HG03378 (cell line): Measurements from ENCODE around the gene MPP3.

Source experiments
- ATAC-seq: cut with Tn5 transposase; IDR thresholded peaks from one replicate; pipeline ENCODE4 v1.9.1; 2021; ENCODE audit warnings: mild to moderate bottlenecking, moderate library complexity; ENCODE audit not compliant: unreplicated experiment

Gene MPP3

DNA sequence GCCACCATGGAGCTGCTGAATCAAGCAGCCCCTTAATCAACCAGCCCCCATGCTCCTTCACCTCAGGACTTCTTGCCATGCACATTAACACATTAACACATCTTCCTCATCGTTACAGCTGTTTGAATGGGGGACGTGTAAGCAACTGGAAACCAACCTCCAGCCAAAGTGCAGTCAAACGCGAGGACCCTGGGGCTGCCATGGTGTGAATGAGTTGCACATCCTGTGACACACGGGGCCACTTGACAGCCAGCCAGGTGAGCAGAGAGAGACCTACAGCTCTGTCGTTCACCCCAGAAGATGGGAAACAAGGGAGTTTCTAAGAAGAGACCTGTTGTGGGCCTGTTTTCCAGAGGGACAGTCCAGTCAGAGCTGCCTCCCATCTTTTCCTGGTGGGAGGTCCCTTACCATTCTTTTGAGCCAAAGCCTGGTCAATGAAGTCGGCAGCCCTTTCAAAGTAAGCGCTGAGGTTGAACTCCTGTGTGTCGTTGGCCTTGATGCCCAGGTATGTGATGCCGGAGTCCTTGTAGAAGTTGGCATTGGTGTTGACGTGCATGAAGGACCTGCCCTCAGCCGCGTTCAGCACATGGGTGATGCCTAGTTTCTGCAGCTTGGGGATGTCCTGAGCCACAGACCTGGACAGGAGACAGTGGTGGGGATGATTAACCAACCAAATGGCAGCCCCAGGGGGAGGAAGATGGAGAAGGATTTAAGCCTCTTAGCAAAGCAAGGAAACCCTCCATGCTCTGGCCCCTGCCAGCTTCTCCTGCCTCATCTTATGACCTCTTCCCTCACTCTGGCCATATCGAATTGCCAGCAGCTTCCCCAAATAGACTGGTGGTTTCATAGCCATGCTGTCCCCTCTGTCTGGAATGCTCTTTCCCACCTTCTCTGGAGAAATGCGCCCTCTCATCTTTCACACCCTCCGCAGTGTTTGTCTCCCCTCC, 58.4 kb downstream of the MPP3 start:
- ATAC-seq: no peak

DNA sequence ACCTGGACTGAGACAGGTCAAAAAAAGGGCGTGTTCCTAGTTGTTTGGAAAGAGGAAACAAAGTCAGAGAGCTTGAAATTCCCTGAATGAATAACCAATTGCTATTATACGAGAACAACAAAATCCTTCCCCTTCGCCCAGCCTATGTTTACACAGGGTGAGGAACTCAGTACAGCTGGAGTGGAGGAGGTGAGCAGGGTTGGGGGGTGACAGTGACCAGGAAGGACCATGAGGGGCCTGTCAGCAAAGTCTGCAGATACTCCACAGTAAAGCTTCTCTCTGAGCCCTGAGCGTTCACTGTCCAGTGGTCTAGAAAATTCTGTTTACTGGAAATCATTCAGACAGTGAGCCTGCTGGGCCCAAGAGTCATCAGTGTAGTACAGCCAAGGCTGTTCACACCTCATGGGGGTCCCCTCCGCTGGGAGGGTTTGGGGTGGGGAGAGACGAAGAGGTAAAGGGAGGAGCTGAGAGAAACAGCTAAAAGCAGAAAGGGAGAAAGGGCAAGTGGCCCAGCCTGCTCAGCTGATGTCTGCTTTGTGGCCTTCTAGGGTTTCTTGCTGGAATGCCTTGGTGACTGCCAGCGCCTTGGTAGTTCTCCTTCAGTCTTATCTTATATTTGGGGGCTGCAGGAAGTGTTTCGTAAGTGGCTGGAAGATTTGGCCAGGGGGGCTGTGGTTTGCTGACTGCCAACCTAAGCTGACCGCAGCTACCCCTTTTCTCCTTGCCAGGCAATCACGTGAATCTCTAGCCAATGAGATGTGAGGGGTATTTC, 59.9 kb downstream of the MPP3 start:
- ATAC-seq: no peak

DNA sequence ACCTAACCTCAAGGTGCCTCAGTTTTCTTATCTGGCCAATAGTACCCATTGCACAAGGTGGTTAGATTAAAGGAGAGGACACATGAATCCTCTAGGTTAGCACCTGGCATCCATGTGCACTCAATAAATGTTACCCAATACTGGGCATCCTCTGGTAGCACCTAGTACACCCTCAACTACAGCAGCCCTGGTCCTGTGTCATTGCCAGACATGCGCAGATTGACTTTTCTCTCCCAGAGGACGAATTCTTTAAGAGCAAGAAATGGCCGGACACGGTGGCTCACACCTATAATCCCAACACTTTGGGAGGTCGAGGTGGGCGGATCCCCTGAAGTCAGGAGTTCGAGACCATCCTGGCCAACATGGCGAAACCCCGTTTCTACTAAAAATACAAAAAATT, 61.5 kb downstream of the MPP3 start:
- no peak for ATAC-seq

DNA sequence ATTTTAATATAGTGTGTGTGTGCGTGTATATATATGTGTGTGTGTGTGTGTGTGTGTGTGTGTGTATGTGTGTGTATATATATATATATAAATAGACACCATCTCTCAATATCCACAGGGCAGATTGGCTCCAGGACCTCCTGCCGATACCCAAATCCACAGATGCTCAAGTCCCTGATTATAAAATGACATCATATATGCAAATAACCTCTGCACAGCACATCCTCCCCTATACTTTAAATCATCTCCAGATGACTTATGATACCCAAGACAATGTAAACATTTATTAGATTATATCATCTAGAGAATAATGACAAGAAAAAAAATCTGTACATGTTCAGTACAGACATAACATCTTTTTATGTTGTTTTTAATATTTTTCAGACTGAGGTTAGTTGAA, 62.0 kb downstream of the MPP3 start:
- no peak for ATAC-seq

DNA sequence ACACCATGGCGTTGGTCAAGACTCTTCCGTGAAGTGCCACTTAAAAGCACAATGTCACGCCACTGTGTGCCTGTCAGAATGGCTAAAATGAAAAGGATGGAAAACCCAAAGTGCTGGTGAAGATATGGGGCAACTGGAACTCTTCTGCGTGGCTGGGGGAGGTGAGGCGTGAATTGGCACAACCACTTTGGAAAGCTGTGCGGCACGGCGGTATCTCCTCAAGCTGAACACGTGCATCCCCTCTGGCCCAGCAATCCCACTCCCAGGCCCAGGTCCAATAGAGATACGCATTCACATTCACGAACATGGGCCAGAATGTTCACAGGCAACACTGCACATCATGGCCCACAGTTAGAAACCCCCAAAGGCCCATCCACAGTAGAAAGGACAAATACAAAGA, 63.1 kb downstream of the MPP3 start:
- no peak for ATAC-seq

DNA sequence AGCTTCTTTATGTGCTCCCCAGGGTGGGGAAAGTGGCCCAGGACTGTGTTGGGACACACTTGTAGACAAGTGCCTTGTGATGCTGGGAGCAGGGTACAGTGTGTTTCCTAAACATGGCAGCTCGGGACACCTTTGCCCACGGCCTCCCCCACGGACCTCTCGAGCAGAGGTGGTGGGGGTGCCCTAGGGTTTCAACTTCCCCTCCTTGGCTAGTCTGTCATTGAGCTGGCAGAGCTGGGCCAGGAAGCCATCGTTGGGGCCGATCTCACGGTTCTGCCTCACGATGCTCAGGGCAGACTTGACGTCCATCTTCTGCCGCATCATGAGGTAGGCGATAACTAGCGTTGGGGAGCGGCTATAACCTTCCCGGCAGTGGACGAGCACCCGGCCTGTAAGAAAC, 63.5 kb downstream of the MPP3 start:
- ATAC-seq: no peak

DNA sequence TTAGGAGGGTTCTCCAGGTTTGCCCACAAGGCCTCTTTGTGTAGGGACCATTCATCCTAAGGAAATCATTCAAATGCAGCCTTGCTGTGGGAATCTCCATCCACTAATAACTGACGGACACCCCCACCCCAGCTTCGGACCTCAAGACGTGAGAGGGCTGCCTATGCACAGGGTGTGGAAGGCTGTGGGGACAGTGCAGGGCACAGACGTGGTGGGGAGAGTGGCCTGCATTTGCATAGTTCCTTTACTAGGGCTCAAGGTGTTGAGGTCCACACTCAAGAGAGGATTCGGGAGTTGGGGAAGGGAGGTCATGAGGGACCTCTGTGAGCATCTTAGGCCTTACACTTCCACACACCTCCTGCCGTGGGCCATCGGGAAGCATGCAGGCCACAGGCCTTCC, 64.0 kb downstream of the MPP3 start:
- ATAC-seq: no peak

DNA sequence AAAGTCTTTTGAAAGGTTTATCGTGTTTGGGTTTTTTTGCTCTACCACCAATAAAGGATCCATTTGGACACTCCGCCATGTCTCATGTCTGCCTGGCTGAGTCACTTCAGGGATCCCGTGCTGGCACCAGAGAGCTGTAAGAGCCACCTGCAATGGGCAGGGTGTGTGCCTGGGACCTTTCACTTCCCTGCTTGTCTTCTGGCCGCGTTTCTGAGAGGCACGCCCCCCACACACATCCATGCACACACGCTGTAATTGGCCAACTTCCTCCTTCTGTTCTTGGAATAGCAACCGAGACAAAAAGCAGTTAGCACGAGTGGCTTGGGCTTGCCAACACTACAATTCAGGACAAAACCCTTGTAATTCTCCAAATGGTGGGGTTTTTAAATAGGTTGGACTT, 64.6 kb downstream of the MPP3 start:
- ATAC-seq: no peak

DNA sequence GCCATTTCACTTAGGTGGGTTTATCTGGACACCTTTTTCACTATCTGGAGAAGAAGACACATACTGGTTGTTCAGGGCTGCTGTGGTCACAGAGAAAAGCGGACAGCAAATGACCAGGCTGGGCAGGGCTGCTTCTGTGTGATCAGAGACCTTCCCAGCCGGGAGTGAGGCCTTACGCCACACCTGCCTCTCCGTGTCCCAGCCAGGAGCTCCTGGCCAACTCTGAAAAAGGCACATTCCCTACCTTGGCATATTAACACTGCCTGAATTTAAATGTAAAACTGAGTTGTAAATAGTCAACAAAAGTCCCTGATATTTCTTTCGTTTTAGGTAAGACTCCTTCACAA, 65.3 kb downstream of the MPP3 start:
- no peak for ATAC-seq

DNA sequence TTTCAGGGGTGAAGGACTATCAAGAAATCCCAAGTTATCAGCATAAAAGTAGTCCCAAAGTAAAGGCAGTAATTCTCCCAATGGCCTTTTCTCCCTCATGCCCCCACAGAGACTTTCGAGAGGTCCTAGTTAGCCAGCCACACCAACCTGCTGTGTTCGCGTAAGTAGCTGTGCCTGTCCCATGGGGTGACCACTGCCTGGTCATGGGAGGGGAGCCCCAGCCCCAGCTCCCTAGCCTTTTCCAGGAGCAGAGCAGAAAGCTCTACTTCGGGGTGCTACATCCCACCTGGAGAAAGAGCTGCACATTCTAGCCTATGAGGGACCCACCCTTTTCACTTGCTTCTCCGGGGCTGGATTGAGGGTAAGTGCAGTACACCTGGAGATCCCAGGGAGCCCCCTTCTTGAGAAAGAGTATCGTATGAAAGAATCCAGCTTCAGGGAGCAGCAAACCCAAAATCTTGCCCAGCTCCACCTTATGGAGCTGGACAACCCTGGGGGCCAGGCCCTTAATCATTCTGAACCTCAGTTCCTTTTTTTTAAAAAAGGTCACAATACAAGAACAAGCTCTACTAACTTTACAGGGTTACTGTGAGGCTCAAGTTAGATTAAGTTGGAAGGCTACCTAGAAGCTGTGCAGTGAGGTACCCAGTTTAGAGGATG, 65.8 kb downstream of the MPP3 start:
- ATAC-seq: no peak

DNA sequence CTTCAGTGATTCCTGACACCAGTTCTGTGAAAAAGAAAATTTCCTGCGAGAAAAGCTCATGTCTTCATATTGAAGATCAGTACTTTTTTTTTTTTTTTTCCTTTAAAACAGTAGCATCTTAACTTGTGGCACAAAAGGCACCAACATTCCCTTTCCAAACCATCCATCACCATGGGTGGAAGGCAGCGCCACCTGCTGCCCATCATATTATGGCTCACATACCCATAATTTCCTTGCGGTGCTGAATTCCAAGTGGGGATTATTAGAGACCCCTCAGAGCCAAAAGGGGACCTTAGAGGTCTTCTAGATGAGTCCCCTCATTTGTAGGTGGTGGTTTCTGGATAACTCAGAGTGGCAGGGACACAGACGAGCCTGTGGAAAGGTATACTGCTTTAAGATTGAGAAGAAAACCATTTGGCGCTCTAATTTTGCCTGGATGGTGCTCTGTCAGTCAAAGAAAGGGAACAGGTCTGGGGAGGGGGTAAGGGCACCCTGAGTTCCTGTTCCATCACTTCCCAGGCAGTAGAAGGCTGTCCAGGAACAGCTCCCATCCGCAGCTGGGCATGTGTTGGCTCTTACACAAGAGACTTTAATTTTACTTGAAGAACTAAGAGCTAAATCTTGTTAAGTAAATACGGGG, 66.4 kb downstream of the MPP3 start:
- ATAC-seq: no peak

DNA sequence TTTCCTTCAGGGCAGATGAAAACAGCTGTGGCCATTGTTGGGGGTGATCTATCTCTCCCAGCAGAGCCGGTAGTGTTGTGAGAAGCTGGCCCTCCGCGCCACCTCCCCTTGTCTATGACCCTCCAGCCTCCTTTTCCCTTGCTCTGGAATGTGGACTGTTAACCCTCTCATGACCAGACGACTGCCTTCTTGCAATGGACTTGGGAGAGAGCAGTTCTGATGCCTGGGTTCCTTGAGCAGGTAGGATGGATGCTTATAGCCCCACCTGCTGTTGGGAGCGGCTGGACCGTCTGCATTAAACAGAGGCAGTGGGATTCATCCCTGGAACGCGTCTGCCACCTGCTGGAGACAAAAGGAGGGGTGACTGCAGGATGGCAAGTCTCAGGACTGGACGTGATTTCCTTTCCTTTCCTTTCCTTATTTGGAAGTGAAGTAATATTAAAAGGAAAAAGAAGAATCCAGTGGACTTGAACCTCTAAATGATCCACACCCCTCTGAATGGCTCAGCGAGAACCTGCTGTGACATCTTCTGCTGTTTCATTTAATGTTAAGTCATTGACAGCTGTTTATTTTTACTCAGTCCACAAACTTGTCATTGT, 72.6 kb downstream of the MPP3 start:
- peak; percentile 64 for ATAC-seq

DNA sequence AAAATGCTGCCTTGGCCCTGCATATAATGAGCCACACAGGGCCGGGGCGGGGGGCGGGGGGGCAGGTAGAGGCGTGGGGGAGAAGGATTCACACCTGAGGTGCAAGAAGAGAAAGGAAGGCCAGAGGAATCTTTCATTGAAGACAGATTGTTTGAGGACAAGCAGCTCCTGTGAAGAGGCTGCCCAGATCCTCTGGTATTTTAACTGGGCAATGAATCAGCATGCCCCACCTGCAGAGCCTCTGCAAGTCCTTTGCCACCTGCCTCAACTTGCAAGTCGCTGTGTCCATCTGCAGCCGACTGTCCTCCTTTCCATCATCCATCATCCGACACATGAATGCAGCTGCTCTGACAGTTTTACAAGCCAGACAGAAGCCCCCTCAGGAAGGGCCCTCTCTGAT, 73.1 kb downstream of the MPP3 start:
- no peak for ATAC-seq

DNA sequence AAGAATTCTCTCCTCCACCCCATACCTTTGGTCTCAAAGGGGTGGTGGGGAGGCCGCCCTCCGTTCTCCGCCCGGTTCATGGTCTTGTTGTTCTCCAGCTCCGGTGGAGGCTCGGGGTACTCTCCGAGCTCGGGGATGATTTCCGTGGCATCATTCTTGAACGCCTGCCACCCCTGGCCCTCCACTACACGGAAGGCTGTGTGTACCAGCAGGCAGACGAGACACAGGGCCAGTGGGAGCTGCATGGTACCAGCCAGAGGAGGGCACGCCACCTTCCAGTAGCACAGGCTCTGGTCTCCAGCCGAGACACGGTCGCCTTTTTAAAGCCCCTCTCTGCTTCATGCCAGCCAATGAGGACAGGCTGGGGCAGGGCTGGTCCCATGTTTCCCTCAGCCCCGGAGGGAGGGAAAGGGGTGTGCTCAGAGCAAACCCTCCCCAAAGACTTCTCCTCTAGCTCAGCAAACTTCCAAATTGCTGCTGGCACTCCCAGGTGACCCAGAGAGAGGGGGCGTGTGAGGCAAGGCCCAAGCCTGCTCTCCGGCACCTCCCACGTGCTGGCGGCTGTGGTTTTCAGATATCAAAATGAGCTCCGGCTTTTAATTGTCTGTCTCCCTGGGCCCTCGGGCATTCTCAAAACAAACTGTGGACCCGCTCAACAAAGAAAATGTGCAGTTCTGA, 74.3 kb downstream of the MPP3 start, which contains the start of gene SOST:
Gene SOST (minus strand): TSS at position 295 of the 678 bp plus-strand sequence. CDS start 50 bp downstream, at position 245.
- ATAC-seq: no peak

DNA sequence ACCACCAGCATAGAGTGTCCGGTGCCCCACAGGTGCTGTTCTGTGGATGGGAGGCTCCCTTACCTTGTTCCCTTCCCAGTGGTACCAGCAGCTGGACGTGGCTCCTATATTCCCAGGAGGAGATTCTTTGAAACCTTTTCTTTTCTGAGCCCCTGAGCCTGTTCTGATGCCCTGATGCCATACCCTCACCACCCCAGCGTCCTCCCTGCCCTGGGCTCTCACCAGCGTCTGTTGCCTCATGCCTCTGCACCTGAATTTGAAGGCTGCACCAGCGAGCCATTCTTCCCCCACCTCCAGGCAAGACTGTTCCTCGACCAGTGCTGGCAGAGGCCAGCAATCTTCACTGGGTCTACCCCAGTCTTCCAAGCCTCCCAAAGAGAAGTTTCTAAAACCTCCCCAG, 74.9 kb downstream of the MPP3 start:
- no peak for ATAC-seq

DNA sequence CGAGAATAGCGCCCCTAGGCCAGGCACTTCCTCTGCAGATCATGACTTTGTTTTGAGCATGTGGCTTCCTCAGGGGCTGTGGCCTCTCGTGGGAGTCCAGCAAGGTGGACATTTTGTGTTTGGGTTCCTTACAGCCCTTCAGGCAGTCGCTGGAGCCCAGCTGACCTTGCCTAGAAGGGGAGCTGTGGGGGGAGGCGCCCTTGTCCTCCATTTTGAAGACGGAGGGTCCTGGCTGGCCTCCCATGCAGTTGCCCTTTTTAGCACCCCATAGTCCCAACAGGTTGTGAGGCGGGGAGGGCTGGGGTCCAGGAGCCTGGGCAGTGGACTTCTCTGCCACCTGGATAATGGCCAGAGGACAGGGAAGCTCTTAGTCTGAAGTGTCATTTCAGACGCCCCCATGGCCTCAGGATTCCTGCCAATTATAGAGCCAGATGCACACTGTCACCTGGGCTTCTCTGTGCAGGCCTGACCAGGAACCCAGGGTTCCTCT, 75.7 kb downstream of the MPP3 start:
- no peak for ATAC-seq

DNA sequence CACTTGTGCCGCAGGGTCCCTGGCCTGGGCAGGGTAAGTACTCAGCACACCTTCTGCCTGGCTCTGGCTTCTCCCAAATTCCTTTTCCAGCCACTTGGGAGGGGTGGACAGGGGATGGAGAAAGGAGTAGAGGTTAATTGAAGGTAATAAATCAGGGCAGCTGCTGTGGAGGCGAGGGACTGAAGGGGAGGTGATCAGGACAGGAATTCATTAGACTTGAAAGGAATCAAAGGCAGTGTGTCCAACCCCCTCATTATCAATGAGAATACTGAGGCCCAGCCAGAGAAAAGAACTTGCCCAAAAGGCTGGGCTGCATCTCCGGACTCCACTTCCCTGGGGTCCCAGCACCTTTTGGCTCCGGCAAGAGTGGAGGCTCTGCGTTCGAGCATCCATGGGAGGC, 76.7 kb downstream of the MPP3 start:
- ATAC-seq: no peak

DNA sequence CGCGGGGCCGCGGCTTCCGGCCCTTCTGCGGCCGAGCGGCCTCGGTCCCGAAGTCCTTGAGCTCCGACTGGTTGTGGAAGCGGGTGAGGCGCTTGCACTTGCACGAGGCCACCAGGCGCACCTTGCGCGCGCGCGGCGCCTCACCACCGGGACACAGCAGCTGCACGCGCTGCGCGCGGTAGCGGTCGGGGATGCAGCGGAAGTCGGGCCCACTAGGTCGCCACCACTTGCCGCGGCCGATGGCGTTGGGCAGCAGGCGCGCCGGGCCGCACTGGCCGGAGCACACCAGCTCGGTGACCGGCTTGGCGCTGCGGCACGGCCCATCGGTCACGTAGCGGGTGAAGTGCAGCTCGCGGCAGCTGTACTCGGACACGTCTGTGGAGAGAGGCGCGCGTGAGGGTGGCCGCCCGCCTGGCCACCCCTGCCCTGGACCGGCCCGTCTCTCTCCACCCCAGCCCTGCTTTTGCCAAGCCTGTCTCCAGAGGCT, 77.5 kb downstream of the MPP3 start:
- no peak for ATAC-seq

DNA sequence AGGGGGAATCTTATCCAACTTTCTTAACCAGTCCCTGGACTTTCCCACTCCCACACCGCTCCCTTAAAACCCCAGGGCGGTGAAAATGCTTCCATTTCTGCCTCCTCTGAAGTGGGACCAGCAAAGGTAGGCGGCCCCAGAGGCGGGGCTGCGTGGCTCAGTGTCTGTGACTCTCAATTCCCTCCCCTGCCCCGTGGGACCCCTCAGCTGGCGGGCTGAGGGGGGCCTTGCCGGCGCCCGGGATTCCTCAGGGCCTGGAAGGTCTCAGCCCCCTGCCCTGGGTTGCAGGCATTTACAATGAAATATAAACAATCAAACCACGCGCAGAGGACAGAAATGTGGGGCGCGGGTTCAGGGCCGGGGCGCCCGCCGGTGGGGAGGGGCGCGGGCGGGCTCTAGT, 78.0 kb downstream of the MPP3 start:
- ATAC-seq: no peak
